B cell (primary cell): ENCODE data around the gene NFKBIA. TPM values are rescaled to one million over a fixed set of nuclear protein-coding genes. Genes with fewer than 3 reads are reported as not detected.

Source experiments
- ATAC-seq: fragments of 200-7000 bp; cut with Tn5 transposase; one replicate; pipeline ENCODE4 v1.10.0; 2021; ENCODE audit warnings: low read depth, mild to moderate bottlenecking, moderate number of reproducible peaks, moderate library complexity
- CTCF ChIA-PET: fragments of 350-600 bp; sonication (Branson Sonifier 250); formaldehyde crosslinking; loops from one replicate; lab custom pipeline; 2021; ENCODE audit warnings: antibody characterized with exemption, inconsistent platforms; lab: Charles Lee
- POLR2A ChIA-PET: fragments of 350-600 bp; sonication (Branson Sonifier 250); formaldehyde crosslinking; loops from one replicate; lab custom pipeline; 2021; ENCODE audit warnings: antibody characterized with exemption; lab: Charles Lee
- DNase-seq: peaks from one replicate; pipeline ENCODE4 v3.0.0; 2013
- H2AFZ ChIP-seq: 2 replicates; pipeline ENCODE4 v1.6.1; 2012; ENCODE audit warnings: mild to moderate bottlenecking, low read depth, low read length; ENCODE audit not compliant: insufficient read depth, poor library complexity, severe bottlenecking
- H3K27ac ChIP-seq, 2 donors: 1 replicate in 1 of 2; 2 replicates in 1 of 2; pipeline ENCODE4 v1.5.1; 2012 to 2013; ENCODE audit warnings: low read length in 2 of 2, mild to moderate bottlenecking in 2 of 2, moderate library complexity in 1 of 2
- H3K27me3 ChIP-seq, 4 experiments: fragments of 200-600 bp in 1 of 4; sonication (generic) in 1 of 4; replicated peaks in 1 of 4; 1 replicate in 2 of 4; 2 replicates in 2 of 4; pipeline versions ENCODE4 v1.6.1 to v1.7.0; 2013 to 2016; ENCODE audit warnings: low read length in 3 of 4, mild to moderate bottlenecking in 2 of 4, mixed read lengths in 1 of 4, moderate library complexity in 1 of 4; ENCODE audit not compliant: insufficient read depth in 4 of 4, control insufficient read depth in 3 of 4; ENCODE audit errors: control extremely low read depth in 1 of 4
- H3K36me3 ChIP-seq, 2 experiments: replicated peaks in 1 of 2; 1 replicate in 1 of 2; 2 replicates in 1 of 2; pipeline versions ENCODE4 v1.6.1 to v1.7.1; 2013; ENCODE audit warnings: low read length in 1 of 2; ENCODE audit not compliant: insufficient read depth in 2 of 2, control insufficient read depth in 1 of 2; ENCODE audit errors: control extremely low read depth in 1 of 2, extremely low read depth in 1 of 2
- H3K4me1 ChIP-seq, 2 donors: fragments of 200-600 bp in 1 of 2; sonication (generic) in 1 of 2; 1 replicate in 1 of 2; 2 replicates in 1 of 2; pipeline versions ENCODE4 v1.5.1 to v1.6.1; 2013 to 2017; ENCODE audit warnings: low read length in 2 of 2; ENCODE audit not compliant: control insufficient read depth in 2 of 2, insufficient read depth in 2 of 2
- H3K4me2 ChIP-seq: replicated peaks from 2 replicates; pipeline ENCODE3; 2012; ENCODE audit warnings: mild to moderate bottlenecking, low read depth, low read length; ENCODE audit not compliant: poor library complexity, severe bottlenecking
- H3K4me3 ChIP-seq, 5 experiments: fragments of 200-600 bp in 1 of 5; sonication (generic) in 1 of 5; 1 replicate in 3 of 5; 2 replicates in 2 of 5; pipeline versions ENCODE4 v1.5.1 to v1.7.0; 2011 to 2016; ENCODE audit warnings: low read length in 4 of 5, mild to moderate bottlenecking in 4 of 5, low read depth in 2 of 5, control low read depth in 1 of 5, moderate library complexity in 1 of 5; ENCODE audit not compliant: insufficient read depth in 1 of 5; ENCODE audit errors: control extremely low read depth in 1 of 5, extremely low read depth in 1 of 5
- H3K79me2 ChIP-seq: fragments of 200-600 bp; sonication (generic); one replicate; pipeline ENCODE4 v1.6.0; 2016; ENCODE audit warnings: low read length; ENCODE audit not compliant: control insufficient read depth, insufficient read depth
- H3K9ac ChIP-seq: fragments of 200-600 bp; sonication (generic); 2 replicates; pipeline ENCODE4 v1.6.1; 2017; ENCODE audit warnings: mild to moderate bottlenecking, low read length, moderate library complexity
- H3K9me3 ChIP-seq, 3 donors: one replicate each; pipeline versions ENCODE4 v1.6.1 to v1.7.1; 2013; ENCODE audit warnings: low read length in 2 of 3; ENCODE audit not compliant: control insufficient read depth in 2 of 3, insufficient read depth in 1 of 3; ENCODE audit errors: control extremely low read depth in 1 of 3
- H4K20me1 ChIP-seq: 2 replicates; pipeline ENCODE4 v1.6.0; 2012; ENCODE audit warnings: mild to moderate bottlenecking, low read length; ENCODE audit not compliant: insufficient read depth, control insufficient read depth, poor library complexity, severe bottlenecking
- H3K27ac Mint-ChIP-seq: one replicate; pipeline ENCODE4 v1.8.0; 2021; ENCODE audit warnings: mixed read lengths
- H3K27me3 Mint-ChIP-seq: one replicate; pipeline ENCODE4 v1.8.0; 2021; ENCODE audit warnings: mixed read lengths
- H3K4me1 Mint-ChIP-seq: one replicate; pipeline ENCODE4 v1.8.0; 2021; ENCODE audit warnings: mixed read lengths
- H3K4me3 Mint-ChIP-seq: one replicate; pipeline ENCODE4 v1.8.0; 2021; ENCODE audit warnings: mixed read lengths
- H3K9me3 Mint-ChIP-seq: one replicate; pipeline ENCODE4 v1.8.0; 2022; ENCODE audit warnings: mixed read lengths; ENCODE audit not compliant: insufficient read depth
- EZH2 ChIP-seq: IDR thresholded peaks from 2 replicates; pipeline ENCODE4 v1.6.1; 2012; ENCODE audit warnings: borderline replicate concordance, low read depth, mild to moderate bottlenecking, moderate library complexity, low read length; ENCODE audit not compliant: insufficient read depth, poor library complexity, severe bottlenecking
- WGBS: methylation state at CpG from one replicate; pipeline ENCODE4 v1.1.5; 2013; ENCODE audit warnings: missing lambda C conversion rate; ENCODE audit not compliant: insufficient coverage; 5-methylcytosine and 5-hydroxymethylcytosine counted together
- intact Hi-C: fragments of 100-400 bp; cut with micrococcal nuclease; formaldehyde crosslinking; loops from one replicate; pipeline ENCODE4 v1.10.0; 2022
- polyA plus RNA-seq: library from polyadenylated mRNA; depleted of rRNA; stranded (reverse); fragments of >200 nt; gene quantifications from 2 replicates; pipeline ENCODE4 v1.2.3, GENCODE V29; 2012
- total RNA-seq, 2 donors: library from RNA; stranded (reverse); fragments of 120-200 nt in 1 of 2; gene quantifications; 1 replicate in 1 of 2; 2 replicates in 1 of 2; pipeline versions ENCODE4 v1.2.3 to v1.2.4, GENCODE V29; 2013 to 2022
- TF ChIP-seq, protein P1 (sequence below): fragments of 200-600 bp; IDR thresholded peaks from one replicate; pipeline ENCODE4 v1.8.0; 2022; ENCODE audit warnings: antibody characterized with exemption, mild to moderate bottlenecking

The NFKBIA gene
- total and polyA plus RNA-seq, 2 donors (not counting 1 experiment from before 2014, with no cell fraction given) = 308 to 3,195 TPM

- Histone ChIP-seq H4K20me1 (no peaks in the 10 kb centered on the region), H3K36me3 (no peaks in the 10 kb centered on the region), H3K27ac (no peak overlapping the region), H3K9ac (no peak overlapping the region), H3K4me1 (no peaks in the 10 kb centered on the region), H3K79me2 (no peaks in the 10 kb centered on the region), H2AFZ (no peak overlapping the region), H3K4me2 (no peak overlapping the region), H3K27me3 (no peaks in the 10 kb centered on the region), H3K4me3 (no peak overlapping the region), H3K9me3 (no peaks in the 10 kb centered on the region)
- Mint-ChIP-seq H3K27me3 (no peaks in the 10 kb centered on the region), H3K4me1 (no peaks in the 10 kb centered on the region), H3K9me3 (no peaks in the 10 kb centered on the region), H3K27ac (no peak overlapping the region), H3K4me3 (no peak overlapping the region)
- DNase-seq (no peak), ATAC-seq (no peak)
- intact Hi-C loops = no loop called here
- no peak for TF ChIP-seq EZH2
- TF ChIP-seq, protein P1, sequence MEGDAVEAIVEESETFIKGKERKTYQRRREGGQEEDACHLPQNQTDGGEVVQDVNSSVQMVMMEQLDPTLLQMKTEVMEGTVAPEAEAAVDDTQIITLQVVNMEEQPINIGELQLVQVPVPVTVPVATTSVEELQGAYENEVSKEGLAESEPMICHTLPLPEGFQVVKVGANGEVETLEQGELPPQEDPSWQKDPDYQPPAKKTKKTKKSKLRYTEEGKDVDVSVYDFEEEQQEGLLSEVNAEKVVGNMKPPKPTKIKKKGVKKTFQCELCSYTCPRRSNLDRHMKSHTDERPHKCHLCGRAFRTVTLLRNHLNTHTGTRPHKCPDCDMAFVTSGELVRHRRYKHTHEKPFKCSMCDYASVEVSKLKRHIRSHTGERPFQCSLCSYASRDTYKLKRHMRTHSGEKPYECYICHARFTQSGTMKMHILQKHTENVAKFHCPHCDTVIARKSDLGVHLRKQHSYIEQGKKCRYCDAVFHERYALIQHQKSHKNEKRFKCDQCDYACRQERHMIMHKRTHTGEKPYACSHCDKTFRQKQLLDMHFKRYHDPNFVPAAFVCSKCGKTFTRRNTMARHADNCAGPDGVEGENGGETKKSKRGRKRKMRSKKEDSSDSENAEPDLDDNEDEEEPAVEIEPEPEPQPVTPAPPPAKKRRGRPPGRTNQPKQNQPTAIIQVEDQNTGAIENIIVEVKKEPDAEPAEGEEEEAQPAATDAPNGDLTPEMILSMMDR = no peak
- WGBS = 70% methylated on average over 2 of the region's 3 CpGs
- CTCF ChIA-PET = no interaction called here
- POLR2A ChIA-PET = no interaction called here
Observed at GRCh38 chr14:35391388-35391710, 13.2 kb downstream of the NFKBIA start.

- ChIA-PET POLR2A (no interaction called here), CTCF (no interaction called here)
- Mint-ChIP-seq H3K9me3 (no peaks in the 10 kb centered on the region), H3K27ac (no peak overlapping the region), H3K27me3 (no peaks in the 10 kb centered on the region), H3K4me1 (no peaks in the 10 kb centered on the region), H3K4me3 (no peak overlapping the region)
- no peak overlapping the region for H3K4me2 ChIP-seq
- no peaks in the 10 kb centered on the region for H3K27me3 ChIP-seq
- H3K27ac ChIP-seq = no peak overlapping the region
- 77% methylated on average over 8 of the region's 9 CpGs for WGBS
- H3K9me3 ChIP-seq = no peaks in the 10 kb centered on the region
- no peaks in the 10 kb centered on the region for H3K79me2 ChIP-seq
- ATAC-seq (no peak), DNase-seq (no peak)
- no peak overlapping the region for H3K4me3 ChIP-seq
- intact Hi-C loops = no loop called here
- H3K36me3 ChIP-seq = no peaks in the 10 kb centered on the region
- H2AFZ ChIP-seq = no peak overlapping the region
- no peak for TF ChIP-seq EZH2
- TF ChIP-seq, protein P1 = no peak
- H4K20me1 ChIP-seq = no peaks in the 10 kb centered on the region
- no peaks in the 10 kb centered on the region for H3K4me1 ChIP-seq
- no peak overlapping the region for H3K9ac ChIP-seq
Observed at GRCh38 chr14:35390577-35391387, 13.8 kb downstream of the NFKBIA start.
